WTC11 (cell line): ENCODE results near the gene RYR3. TPM values are rescaled to one million over a fixed set of nuclear protein-coding genes. Genes with fewer than 3 reads are reported as not detected.

ENCODE experiments used
- ATAC-seq: fragments of 200-7000 bp; cut with Tn5 transposase; 2 replicates; pipeline ENCODE4 v1.10.0; 2021; ENCODE audit warnings: mild to moderate bottlenecking, moderate library complexity
- CTCF ChIA-PET: fragments of 300-600 bp; sonication (Branson Sonifier 250); formaldehyde crosslinking; loops from one replicate; lab custom pipeline; 2021; ENCODE audit warnings: antibody characterized with exemption; lab: Charles Lee
- POLR2A ChIA-PET: fragments of 350-600 bp; sonication (Branson Sonifier 250); formaldehyde crosslinking; loops from one replicate; lab custom pipeline; 2021; ENCODE audit warnings: antibody characterized with exemption; lab: Charles Lee
- DNase-seq: peaks from one replicate; pipeline ENCODE4 v3.0.0; 2021; ENCODE audit warnings: low spot score
- H3K27ac Mint-ChIP-seq: 2 replicates; pipeline ENCODE4 v1.8.0; 2021; ENCODE audit warnings: mixed read lengths
- H3K27me3 Mint-ChIP-seq: 2 replicates; pipeline ENCODE4 v1.8.0; 2021; ENCODE audit warnings: low read depth, mild to moderate bottlenecking, moderate library complexity, mixed read lengths
- H3K36me3 Mint-ChIP-seq: 2 replicates; pipeline ENCODE4 v1.8.0; 2021; ENCODE audit warnings: mixed read lengths
- H3K4me1 Mint-ChIP-seq: 2 replicates; pipeline ENCODE4 v1.8.0; 2022; ENCODE audit warnings: mixed read lengths
- H3K4me3 Mint-ChIP-seq: 2 replicates; pipeline ENCODE4 v1.8.0; 2021; ENCODE audit warnings: mild to moderate bottlenecking, moderate library complexity, mixed read lengths
- H3K9me3 Mint-ChIP-seq: 2 replicates; pipeline ENCODE4 v1.8.0; 2021; ENCODE audit warnings: mixed read lengths
- FOXP4 ChIP-seq: sonication (generic); formaldehyde crosslinking; IDR thresholded peaks from 2 replicates; pipeline ENCODE4 v1.8.0; 2022; ENCODE audit warnings: mild to moderate bottlenecking, missing genetic modification reagents
- PRDM15 ChIP-seq: sonication (generic); formaldehyde crosslinking; IDR thresholded peaks from 2 replicates; pipeline ENCODE4 v1.8.0; 2022; ENCODE audit warnings: missing genetic modification reagents
- PRRX2 ChIP-seq: fragments of 250-450 bp; sonication (Bioruptor Pico); IDR thresholded peaks from 2 replicates; pipeline ENCODE4 v1.8.0; 2021; ENCODE audit warnings: mild to moderate bottlenecking
- TEAD1 ChIP-seq: sonication (generic); formaldehyde crosslinking; IDR thresholded peaks from 2 replicates; pipeline ENCODE4 v1.8.0; 2022; ENCODE audit warnings: mild to moderate bottlenecking, missing genetic modification reagents
- ZNF317 ChIP-seq: sonication (generic); formaldehyde crosslinking; IDR thresholded peaks from 2 replicates; pipeline ENCODE4 v1.8.1; 2023; ENCODE audit warnings: low read depth, mild to moderate bottlenecking, moderate library complexity, missing genetic modification reagents, borderline replicate concordance
- ZNF423 ChIP-seq: fragments of 250-450 bp; sonication (Bioruptor Pico); IDR thresholded peaks from 2 replicates; pipeline ENCODE4 v2.1.2; 2022; ENCODE audit warnings: mild to moderate bottlenecking, moderate library complexity
- ZSCAN18 ChIP-seq: fragments of 250-450 bp; sonication (Bioruptor Pico); IDR thresholded peaks from 2 replicates; pipeline ENCODE4 v2.1.2; 2022; ENCODE audit warnings: mild to moderate bottlenecking, moderate library complexity
- total RNA-seq: library from RNA; stranded (reverse); gene quantifications from 3 replicates; pipeline ENCODE4 v1.2.3, GENCODE V29; 2021
- TF ChIP-seq, protein P1 (sequence below): fragments of 250-450 bp; sonication (Bioruptor Pico); IDR thresholded peaks from 2 replicates; pipeline ENCODE4 v1.9.0; 2021; ENCODE audit warnings: mild to moderate bottlenecking
- TF ChIP-seq, protein P2 (sequence below): sonication (generic); formaldehyde crosslinking; IDR thresholded peaks from 2 replicates; pipeline ENCODE4 v1.8.1; 2023; ENCODE audit warnings: mild to moderate bottlenecking, moderate library complexity, missing genetic modification reagents

Gene RYR3
- total RNA-seq, 1 experiment from 2014 or later: 1.4 TPM

GRCh38 chr15:33309602-33310276 lies 1.0 kb upstream of the RYR3 start:
- ChIA-PET POLR2A (interaction anchor here (0.8 to 0.9 kb wide), 2 partner anchors 17 to 391 kb away, joined by 3 to 4 read pairs; no protein-coding TSS in a partner anchor), CTCF (interaction anchor here (0.6 to 2.3 kb wide), 34 partner anchors 9 to 659 kb away, joined by 3 to 94 read pairs (median 4); no protein-coding TSS in a partner anchor)
- peaks cover 54% of the 10 kb centered on the region for H3K27me3 Mint-ChIP-seq
- no peak overlapping the region for H3K27ac Mint-ChIP-seq
- H3K4me1 Mint-ChIP-seq: peaks cover 27% of the 10 kb centered on the region
- no peaks in the 10 kb centered on the region for H3K36me3 Mint-ChIP-seq
- H3K4me3 Mint-ChIP-seq: peak overlapping the region; percentile 82
- peak; percentile 51 for DNase-seq
- ATAC-seq: peak; percentile 53
- H3K9me3 Mint-ChIP-seq: peaks cover 5% of the 10 kb centered on the region; the same call in 1 of the 2 replicates
- TF ChIP-seq ZSCAN18 (CRISPR knock-in tag) (0 out of 2 replicates have a peak, but pooled peaks have one; percentile 7), ZNF317 (CRISPR knock-in tag) (peak; percentile 62; the same call in 1 of the 2 replicates), PRRX2 (no peak), ZNF423 (CRISPR knock-in tag) (0 out of 2 replicates have a peak, but pooled peaks have one; percentile 3), TEAD1 (CRISPR knock-in tag) (no peak), PRDM15 (CRISPR knock-in tag) (no peak)
- TF ChIP-seq, protein P1, sequence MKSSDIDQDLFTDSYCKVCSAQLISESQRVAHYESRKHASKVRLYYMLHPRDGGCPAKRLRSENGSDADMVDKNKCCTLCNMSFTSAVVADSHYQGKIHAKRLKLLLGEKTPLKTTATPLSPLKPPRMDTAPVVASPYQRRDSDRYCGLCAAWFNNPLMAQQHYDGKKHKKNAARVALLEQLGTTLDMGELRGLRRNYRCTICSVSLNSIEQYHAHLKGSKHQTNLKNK (CRISPR knock-in tag): no peak
- TF ChIP-seq, all 79 proteins: peak for 3

- peak overlapping the region; percentile 71 for H3K4me3 Mint-ChIP-seq
- TF ChIP-seq, protein P2, sequence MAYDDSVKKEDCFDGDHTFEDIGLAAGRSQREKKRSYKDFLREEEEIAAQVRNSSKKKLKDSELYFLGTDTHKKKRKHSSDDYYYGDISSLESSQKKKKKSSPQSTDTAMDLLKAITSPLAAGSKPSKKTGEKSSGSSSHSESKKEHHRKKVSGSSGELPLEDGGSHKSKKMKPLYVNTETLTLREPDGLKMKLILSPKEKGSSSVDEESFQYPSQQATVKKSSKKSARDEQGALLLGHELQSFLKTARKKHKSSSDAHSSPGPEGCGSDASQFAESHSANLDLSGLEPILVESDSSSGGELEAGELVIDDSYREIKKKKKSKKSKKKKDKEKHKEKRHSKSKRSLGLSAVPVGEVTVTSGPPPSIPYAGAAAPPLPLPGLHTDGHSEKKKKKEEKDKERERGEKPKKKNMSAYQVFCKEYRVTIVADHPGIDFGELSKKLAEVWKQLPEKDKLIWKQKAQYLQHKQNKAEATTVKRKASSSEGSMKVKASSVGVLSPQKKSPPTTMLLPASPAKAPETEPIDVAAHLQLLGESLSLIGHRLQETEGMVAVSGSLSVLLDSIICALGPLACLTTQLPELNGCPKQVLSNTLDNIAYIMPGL (CRISPR knock-in tag): peak; percentile 33; the same call in 1 of the 2 replicates
- no peak for TF ChIP-seq FOXP4
- TF ChIP-seq, all 79 proteins: peak for 1
- POLR2A ChIA-PET: no interaction called here
- Mint-ChIP-seq H3K27ac (no peak overlapping the region), H3K9me3 (peaks cover 5% of the 10 kb centered on the region; the same call in 1 of the 2 replicates), H3K36me3 (no peaks in the 10 kb centered on the region), H3K4me1 (peaks cover 24% of the 10 kb centered on the region), H3K27me3 (peaks cover 54% of the 10 kb centered on the region)
- CTCF ChIA-PET: interaction anchor here (0.6 to 2.3 kb wide), 8 partner anchors 19 to 429 kb away, joined by 3 to 94 read pairs (median 5); no protein-coding TSS in a partner anchor
- ATAC-seq: peak; percentile 25
- peak; percentile 63 for DNase-seq
These were observed 675 bp downstream of the RYR3 start for GRCh38 chr15:33311312-33311971.
